Activated CD4-positive, alpha-beta T cell treated with anti-CD3 and anti-CD28 coated beads, Interleukin-2, amount 50 U/mL, for 1 hour (primary cell): ENCODE measurements around the gene FAM174A.

Experiments used
- DNase-seq: peaks from one replicate; pipeline ENCODE4 v3.0.0-alpha.2; 2020

FAM174A gene

DNA sequence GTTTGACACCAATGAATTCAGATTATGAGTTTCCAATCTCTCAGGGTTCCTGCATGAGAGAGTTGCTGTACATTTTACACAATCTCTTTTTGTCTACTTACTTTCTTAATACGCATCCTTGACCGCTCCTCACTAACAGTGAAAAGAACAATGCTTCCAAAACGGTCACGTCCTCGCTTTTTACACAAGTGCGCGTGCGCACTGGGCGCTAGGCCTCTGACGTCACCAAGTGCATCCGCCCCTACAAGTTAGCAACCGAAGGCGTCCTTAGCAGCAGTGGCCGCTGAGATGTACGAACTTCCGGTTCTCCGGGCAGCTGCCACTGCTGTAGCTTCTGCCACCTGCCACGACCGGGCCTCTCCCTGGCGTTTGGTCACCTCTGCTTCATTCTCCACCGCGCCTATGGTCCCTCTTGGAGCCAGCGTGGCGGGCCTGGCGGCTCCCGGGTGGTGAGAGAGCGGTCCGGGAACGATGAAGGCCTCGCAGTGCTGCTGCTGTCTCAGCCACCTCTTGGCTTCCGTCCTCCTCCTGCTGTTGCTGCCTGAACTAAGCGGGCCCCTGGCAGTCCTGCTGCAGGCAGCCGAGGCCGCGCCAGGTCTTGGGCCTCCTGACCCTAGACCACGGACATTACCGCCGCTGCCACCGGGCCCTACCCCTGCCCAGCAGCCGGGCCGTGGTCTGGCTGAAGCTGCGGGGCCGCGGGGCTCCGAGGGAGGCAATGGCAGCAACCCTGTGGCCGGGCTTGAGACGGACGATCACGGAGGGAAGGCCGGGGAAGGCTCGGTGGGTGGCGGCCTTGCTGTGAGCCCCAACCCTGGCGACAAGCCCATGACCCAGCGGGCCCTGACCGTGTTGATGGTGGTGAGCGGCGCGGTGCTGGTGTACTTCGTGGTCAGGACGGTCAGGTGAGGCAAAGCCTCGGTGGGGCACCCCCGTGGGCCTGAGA lies at the start of gene FAM174A:
Gene FAM174A, plus strand, starts transcription at position 315 of the 946 bp plus-strand sequence. Its CDS starts 157 bp downstream, at position 472.
- peak; percentile 93 for DNase-seq

DNA sequence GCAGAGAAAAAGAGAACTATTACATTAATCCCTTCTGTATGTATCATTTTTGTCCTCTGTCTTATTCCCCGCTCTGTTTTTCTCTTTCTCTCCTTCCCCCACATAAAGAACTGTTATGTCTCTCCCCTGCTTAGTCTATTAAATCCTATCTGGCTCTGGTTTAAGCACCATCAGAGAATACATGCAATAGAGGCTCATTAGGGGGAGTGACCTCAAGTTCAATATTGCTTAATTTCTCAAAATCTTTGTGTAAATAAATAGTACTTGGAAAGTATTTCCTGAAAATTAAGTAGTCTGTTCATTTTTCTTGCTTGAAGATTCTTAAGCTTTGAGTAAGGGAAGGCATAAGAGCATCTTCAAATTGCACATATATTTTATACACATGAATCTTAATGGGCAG lies 41.2 kb upstream of the FAM174A start:
- DNase-seq, result no peak

DNA sequence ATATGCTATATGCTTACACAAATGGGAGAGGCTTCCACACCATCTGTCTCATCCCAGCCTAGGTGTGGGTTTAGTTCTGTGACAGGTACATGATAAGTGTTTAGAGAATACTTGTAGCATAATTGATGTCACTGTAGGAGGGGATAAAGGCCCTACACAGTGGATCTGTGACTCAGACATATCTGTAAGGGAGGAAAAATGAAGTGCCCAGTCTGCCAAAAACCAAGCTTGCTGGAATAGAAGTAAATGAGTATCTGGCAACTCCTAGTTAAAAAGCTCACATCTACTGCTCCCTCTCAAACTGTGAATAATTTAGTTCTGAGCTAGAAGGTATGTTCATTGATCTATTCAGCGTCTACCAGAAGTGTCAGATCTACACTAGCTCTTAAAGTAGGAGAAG lies 38.9 kb upstream of the FAM174A start:
- no peak for DNase-seq

DNA sequence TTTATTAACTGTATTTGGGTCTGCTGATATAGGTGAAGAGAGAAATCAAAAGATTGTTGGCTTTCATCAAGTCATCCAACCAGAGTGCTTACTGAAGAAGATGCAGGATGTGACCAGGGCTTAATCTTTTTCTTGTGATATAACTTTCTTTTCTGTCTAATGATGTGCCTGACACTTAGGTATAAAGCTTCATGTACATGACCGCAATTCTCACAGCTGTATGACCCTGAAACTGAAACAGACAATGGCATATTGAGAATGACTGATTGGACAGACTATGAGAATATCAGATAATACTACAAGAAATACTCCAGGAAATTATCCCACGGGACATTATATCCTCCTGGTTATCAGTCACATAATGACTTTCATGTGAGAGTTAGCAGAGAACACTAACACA lies 32.5 kb upstream of the FAM174A start:
- no peak for DNase-seq

DNA sequence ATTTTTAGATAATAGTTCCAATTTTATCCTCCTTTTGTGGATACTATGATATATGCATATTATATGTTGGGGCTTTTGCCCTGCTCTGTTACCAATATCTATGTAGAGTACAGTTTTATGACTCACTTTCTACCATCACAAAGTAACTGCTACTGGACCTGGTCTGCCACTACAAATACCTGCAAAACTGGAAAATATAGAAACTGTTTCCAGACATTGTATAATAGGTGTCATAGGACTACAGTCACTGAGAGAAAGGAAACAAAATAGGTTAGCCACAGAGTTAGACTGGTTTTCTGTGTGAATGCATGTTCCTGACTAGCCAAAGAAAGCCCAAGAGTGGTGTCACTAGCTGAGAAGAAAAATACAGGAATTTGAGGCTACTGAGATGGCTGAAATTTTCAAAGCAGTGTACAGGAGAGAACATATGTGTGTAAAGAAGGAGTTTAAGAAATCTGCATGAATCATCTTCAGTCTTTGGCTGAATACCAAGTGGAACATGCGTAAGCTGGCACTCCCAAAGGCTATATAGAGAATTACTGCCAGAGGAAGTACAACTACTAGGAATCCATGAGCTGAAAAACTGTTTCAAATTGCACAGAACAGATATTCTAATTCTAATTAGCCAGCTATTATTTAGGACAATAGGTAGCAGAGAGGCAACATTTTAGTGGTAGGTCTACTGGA lies 29.0 kb upstream of the FAM174A start:
- DNase-seq, result no peak

DNA sequence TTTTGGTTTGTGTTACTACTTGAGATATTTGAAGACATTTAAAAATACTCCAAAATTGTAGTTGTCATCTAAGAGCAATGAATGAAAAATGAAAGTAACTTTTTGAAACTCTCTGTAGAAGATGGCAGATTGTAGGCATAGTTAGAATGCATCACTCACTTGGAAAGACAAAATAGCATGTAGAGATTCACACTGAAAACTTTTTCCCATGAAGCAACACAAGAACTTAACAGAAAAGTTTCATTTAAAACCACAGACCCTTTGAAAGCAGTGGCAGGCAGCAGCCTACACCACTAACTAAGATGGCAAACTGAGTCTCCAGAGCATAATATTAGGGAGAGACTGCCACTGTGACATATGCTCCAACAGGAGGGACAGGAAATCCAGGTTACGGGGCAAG lies 18.9 kb upstream of the FAM174A start:
- no peak for DNase-seq

DNA sequence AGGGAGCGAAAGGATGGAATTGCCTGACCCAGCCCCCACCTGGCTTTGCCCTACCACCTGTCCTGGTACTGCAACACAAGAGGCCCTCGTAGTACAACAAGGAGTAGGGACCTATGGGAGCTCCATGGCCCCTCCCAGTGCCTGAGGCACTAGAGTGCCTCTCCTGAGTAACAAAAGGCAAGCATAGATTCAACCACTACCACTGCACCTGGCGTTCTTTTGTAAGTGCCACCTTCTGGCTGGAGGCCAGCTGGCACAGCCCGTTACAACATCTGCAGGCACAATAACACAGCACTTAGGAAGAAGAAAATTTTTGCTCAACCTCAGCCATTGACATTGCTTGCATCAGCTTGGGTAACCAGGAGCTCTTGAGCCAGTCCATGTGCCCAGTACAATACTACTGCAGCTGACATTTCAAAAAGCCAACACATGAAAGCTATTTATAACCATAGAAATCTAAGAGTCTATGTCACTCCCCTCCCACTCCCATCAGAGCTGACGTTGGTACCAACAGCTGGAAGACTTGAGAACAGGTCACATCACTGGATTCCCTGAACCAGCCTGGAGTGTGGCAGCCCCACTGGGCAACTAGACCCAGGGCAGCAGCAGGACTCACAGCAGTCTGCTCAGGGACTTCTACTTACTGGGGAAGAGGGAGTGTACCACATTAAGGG lies 17.7 kb upstream of the FAM174A start:
- no peak for DNase-seq

DNA sequence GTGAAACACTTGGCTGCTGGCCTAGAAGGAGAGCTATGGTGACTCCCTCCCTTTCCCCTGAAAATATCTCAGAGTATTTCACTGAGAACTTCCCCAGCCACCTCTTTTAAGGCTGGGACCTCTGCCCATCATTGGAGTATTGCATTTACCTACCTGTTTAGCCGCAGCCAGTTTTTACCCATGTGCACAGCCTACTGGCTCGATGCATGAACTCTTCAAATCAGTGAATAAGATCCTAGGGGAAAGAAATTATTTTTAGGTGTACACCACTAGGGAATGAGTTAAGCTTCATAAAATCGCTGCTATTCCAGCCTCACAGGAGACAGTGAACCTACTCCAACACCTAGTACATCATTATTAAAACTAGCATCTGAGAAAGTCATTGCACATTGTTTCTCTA lies 16.8 kb upstream of the FAM174A start:
- no peak for DNase-seq

DNA sequence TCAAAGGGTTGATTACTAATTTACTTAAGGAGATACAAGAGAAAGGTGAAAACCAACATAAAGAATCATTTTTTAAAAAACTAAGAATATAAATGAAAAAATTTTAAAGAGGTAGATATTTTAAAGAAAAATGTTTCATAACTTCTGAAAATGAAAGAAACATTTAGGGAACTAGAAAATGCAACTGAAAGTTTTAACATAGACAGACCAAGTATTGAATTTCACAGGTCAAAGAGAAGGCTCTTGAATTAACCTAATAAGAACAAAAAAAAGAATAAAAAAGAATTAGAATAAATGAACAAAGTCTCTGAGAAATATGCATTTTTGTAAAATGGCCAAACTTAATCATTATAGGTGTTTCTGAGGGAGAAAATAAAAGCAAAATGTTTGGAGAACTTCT lies 16.1 kb upstream of the FAM174A start:
- DNase-seq, result no peak

DNA sequence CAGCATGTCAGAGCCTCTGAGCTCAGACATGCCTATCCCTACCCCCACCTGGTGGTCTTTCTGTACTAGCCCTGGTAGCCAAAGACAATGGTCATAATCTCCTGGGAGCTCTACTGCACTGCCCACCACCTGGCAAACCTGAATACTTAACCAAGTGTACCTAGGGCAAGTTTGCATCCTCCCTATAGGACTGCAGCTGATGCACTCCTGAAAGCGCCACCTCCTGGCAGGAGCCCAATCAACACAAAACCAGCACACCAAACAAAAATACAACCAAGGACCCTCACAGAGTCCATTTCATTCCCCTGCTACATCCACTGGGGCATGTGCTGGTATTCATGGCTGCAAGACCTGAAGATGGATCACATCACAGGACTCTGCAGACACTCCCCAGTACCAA lies 14.8 kb upstream of the FAM174A start:
- DNase-seq, result no peak

DNA sequence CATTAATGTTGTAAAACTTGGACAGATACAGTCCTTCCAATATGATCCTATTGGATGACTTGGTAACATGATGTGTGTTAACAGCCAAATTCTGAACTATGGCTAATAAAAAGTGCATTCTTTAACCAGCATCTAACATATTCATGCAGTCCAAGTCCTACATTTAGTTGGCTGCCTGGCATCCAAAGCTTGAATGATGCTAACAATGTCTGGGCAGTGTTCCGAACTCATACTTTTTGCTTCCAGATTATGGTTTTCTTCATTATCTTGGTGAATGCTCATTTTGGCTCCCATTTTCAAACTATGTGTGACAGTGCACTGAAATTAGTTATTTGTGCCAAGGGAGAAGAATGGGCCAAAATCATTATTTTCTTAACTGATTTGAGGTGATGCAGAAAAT lies 2.8 kb downstream of the FAM174A start:
- no peak for DNase-seq

DNA sequence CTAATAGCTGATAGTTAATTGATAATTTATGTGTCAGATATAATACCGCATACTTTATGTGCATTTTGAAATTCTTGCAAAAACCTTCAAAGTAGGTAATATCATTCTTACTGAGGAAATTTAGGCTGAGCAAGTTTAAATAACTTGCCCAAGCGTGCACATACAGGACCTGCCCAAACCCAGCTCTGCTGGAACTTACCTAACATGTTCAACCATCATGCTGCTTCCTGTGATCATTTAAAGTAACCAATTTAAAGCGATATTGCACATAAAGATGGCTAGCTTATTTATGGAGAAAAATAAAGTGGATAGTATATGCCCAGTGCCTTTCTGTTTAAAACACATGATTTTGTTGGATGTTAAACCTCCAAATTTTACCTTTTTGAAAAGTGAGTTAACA lies 4.3 kb downstream of the FAM174A start:
- DNase-seq, result no peak

DNA sequence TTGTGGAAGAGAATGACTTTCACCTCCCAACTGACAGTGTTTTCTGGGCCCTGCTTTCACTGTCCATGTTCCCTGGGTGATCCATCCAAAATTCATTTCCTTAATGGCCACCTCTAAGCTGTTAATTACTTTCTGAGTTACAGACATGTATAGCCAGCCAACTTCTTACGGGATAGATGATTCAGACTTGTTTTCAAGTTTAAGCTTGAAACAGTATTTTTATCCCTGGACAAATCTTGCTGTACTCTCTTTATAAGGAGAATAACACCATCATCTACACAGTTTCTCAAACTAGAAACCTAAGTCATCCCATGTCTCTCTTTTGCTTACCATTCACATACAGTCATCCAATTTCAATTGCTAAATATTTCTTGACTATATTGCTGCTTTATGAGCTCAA lies 6.9 kb downstream of the FAM174A start:
- DNase-seq, result no peak

DNA sequence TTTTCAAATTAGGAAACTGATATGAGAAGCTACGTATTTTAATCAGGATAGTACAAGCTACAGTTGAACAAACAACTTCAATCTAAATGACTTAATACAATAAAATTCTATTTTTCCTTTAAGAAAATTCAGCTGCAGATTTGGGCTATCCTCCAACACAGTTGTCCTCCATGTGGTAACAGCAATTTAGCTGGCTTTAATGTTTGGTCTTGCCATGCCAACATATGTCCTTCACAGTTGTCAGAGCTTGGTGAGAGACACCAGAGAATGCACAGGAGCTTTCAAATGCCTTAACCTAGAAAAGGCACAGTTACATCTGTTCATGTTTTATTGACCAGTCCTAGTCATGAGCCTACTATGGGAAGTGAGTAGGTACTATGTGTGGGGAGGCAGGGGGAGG lies 10.8 kb downstream of the FAM174A start:
- no peak for DNase-seq

DNA sequence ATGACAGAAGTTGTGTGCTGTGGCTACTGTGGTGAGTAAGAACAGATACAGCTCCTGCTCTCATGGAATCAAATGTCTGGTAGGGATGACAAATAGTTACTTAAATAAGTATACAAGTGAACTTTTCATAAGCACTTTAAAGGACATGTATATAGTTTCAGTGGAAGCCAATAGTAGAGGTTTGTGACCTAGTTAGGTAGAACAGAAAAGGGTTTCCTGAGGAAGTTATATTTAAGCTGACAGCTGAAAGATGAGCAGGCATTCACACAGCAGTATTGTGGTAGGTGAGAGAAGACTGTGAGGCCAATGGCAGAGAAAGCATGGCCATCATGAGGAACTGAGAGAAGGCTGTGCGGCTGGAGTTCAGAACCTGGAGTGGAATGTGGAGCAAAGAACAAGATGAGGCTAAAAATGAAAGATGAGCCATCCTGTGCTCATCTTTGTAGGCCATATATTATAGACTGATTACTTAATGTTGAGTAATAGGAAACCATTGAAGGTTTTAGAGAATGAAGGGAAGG lies 15.4 kb downstream of the FAM174A start:
- no peak for DNase-seq

DNA sequence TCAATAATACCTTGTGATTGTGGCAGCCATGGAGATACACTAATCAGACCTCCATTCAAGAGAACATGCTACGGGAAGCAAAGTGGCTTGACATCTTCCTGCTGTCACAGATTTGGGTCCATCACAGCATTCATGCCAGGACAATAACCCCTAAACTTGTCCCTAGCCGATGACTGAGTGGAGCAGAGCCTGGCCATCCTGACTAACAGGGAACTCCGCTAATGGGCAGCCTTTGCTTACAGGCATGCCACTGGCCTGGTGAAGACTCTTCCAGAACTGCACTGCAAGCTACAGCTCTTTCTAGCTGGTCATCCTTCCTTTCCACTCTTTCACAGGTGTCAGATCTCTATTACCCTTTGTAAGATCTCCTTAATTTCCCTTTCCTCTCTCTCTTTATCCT lies 16.0 kb downstream of the FAM174A start:
- no peak for DNase-seq

DNA sequence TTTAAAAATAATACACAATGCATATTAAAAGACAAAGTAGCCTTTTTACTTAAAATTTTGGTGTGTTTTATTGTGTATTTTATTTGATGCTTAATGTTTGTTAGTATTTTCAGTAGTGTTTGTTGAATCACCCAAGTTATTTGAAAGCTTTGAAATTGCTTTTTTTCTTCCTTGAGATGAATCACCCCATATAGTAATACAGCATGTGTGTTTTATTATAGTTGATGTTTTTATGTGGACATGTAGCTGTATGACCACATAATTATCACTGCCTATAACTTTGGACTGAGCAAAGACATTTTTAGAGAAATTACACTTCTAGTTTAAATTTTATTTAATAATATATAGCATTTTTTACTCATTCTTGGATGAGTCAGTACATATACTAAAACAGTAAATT lies 18.0 kb downstream of the FAM174A start:
- DNase-seq, result no peak

DNA sequence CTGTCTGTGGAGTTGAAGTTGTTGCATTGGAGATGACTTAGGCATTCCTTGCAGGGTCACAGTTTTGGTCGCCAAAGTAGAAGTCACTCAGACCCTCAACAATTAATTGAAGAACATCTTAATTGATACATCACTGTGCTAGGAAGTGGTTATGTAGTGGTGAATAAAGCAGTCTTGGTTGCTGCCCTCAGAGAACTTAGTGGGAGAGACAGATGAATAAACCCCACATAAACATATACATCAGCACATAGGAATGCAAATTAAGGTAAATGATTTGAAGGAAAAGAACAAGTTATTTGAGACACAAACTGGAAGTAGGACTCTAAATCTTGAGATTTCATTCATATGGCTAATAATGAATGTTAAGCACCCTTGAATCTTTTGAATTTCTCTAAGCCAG lies 25.7 kb downstream of the FAM174A start:
- DNase-seq, result no peak

DNA sequence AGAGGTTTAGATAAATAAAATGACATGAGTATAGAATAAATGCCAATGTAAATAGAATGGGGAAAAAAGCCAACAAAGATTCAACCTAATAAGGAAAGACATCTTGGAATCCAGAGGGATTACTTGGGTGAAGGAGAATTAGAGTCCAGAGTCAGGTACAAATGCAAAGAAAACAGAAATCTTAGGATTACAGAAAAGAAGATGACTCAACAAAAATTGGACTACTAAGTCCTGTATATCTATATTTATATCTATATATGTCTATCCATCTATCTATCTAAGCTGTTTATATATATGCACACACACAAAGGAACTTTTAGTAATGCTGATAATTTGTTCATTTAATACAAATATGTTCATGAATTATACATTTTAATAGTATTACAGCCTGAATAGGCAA lies 27.6 kb downstream of the FAM174A start:
- DNase-seq, result no peak

DNA sequence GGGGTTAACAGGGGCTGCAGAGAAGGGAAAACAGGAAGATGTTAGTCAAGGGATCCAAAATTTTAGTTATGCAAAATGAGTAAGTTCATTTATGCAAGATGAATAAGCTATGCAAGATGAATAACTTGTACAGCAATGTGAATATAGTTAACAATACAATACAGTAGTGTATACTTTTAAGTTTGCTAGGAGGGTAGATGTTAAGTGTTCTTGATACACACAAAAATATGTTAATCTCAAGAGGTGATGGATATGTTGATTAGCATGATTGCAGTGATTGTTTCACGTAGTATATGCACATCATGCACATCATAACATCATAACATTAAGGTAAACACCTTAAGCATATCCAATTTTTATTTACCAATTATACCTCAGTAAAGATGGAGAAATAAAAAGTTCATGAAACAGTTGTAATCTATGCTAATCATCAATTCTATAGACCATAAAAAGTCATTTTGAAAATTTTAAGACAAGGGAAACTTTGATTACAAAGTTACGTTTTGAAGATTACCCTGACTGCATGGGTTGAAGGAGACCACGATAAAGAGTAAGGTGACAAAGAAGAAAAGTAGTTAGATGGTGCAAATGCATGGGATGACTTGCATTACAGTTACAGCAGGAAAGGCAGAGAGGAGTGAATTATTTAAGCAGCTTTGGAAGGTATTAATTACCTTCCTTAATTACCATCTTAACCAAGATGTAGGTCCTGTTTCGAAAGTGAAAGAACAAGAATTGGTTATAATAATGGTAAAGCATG lies 31.4 kb downstream of the FAM174A start:
- no peak for DNase-seq

DNA sequence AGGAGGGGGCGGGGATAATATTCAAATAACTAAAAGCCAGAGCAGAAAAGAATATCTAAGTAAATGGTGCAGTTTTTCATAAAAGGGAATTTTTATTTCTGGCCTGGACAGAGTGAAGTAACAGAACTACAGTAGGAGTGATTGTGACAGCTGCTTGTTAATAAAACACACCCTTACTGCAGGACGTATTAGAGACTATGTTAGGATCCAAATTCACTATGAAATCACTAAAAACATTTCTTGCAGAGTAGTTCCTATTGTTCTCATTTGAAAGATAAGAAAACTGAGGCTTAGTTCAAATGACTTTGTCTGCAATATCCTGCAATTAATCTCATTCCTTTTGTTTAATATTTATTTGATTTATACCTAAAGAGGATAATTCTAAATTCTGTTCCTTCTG lies 39.5 kb downstream of the FAM174A start:
- no peak for DNase-seq

DNA sequence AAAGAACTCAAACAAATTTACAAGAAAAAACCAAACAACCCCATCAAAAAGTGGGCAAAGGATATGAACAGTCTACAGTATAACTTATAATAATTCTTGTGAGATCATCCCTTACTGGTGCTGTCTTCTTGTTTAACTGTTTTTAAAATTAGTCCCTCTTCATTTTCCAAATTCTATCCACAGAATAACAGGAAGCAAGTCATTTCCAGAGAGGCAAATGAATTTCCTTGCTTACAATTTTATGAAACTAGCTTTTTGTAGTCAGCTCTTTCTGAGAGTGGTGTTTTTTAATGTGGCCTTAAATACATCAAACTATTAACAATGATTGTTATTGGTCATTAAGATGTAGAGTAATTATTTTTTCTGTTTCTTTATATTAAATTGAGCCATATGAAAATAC lies 40.6 kb downstream of the FAM174A start:
- DNase-seq, result no peak
